HepG2 (cell line): ENCODE data around the gene CSNK1D. TPM values are rescaled to one million over a fixed set of nuclear protein-coding genes. Genes with fewer than 3 reads are reported as not detected.

Experiments used
- ETV6 ChIP-seq: sonication (generic); formaldehyde crosslinking; conservative IDR thresholded peaks from 2 replicates; pipeline ENCODE4 v1.4.0; 2020; ENCODE audit warnings: missing genetic modification reagents
- GTF3A ChIP-seq: sonication (generic); formaldehyde crosslinking; conservative IDR thresholded peaks from 2 replicates; pipeline ENCODE4 v1.4.0; 2020; ENCODE audit warnings: mild to moderate bottlenecking, missing genetic modification reagents
- HDAC2 ChIP-seq: sonication (generic); formaldehyde crosslinking; IDR thresholded peaks from 2 replicates; pipeline ENCODE4 v1.4.0; 2020; ENCODE audit warnings: missing genetic modification reagents
- KDM6A ChIP-seq: IDR thresholded peaks from 2 replicates; pipeline ENCODE4 v1.6.1; 2016; ENCODE audit warnings: low read depth
- NONO ChIP-seq, 2 experiments: fragments of 450-650 bp in 1 of 2; sonication (generic) in 1 of 2; formaldehyde crosslinking in 1 of 2; IDR thresholded peaks in 1 of 2; conservative IDR thresholded peaks in 1 of 2; 2 replicates each; pipeline versions ENCODE4 v1.6.1 to v1.8.0; 2017 to 2022; ENCODE audit warnings: mild to moderate bottlenecking in 1 of 2, missing genetic modification reagents in 1 of 2, moderate library complexity in 1 of 2
- SALL2 ChIP-seq: sonication (generic); formaldehyde crosslinking; IDR thresholded peaks from 2 replicates; pipeline ENCODE4 v1.8.1; 2023; ENCODE audit warnings: mild to moderate bottlenecking, missing genetic modification reagents, inconsistent platforms
- ZNF207 ChIP-seq: fragments of 450-650 bp; IDR thresholded peaks from 2 replicates; pipeline ENCODE4 v1.6.1; 2016; ENCODE audit warnings: antibody characterized with exemption, borderline replicate concordance
- ZNF335 ChIP-seq: sonication (generic); formaldehyde crosslinking; IDR thresholded peaks from 2 replicates; pipeline ENCODE4 v1.4.0; 2020; ENCODE audit warnings: missing genetic modification reagents
- ZNF543 ChIP-seq: sonication (generic); formaldehyde crosslinking; IDR thresholded peaks from 2 replicates; pipeline ENCODE4 v1.4.0; 2020; ENCODE audit warnings: mild to moderate bottlenecking, missing genetic modification reagents
- ZNF678 ChIP-seq: sonication (generic); formaldehyde crosslinking; IDR thresholded peaks from 2 replicates; pipeline ENCODE4 v1.4.0; 2020; ENCODE audit warnings: mild to moderate bottlenecking, missing genetic modification reagents
- ZNF747 ChIP-seq: sonication (generic); formaldehyde crosslinking; IDR thresholded peaks from 2 replicates; pipeline ENCODE4 v1.8.1; 2023; ENCODE audit warnings: missing genetic modification reagents, mild to moderate bottlenecking, borderline replicate concordance
- polyA plus RNA-seq, 8 experiments: library from polyadenylated mRNA; depleted of rRNA in 3 of 8; stranded (reverse) in 7 of 8; unstranded in 1 of 8; fragments of >200 nt; fragmentation: Illumina TruSeq in 4 of 8; extraction: Trizol in 4 of 8; gene quantifications; 2 replicates each; pipeline versions ENCODE4 v1.2.1 to v1.2.3, GENCODE V29; 2011 to 2016; ENCODE audit warnings: low read depth in 4 of 8, missing spikeins in 1 of 8, mixed read lengths in 1 of 8; ENCODE audit not compliant: insufficient read depth in 1 of 8
- total RNA-seq, 5 experiments: library from RNA; depleted of rRNA; stranded (reverse); fragments of >200 nt; fragmentation: Illumina TruSeq; extraction: Trizol; gene quantifications; 2 replicates each; pipeline ENCODE4 v1.2.3, GENCODE V29; 2016; ENCODE audit warnings: low read depth in 1 of 5
- TF ChIP-seq, protein P1 (sequence below): sonication (generic); formaldehyde crosslinking; IDR thresholded peaks from one replicate; pipeline ENCODE4 v1.5.1; 2020; ENCODE audit warnings: mild to moderate bottlenecking, missing genetic modification reagents; ENCODE audit errors: not compliant biosample characterization
- TF ChIP-seq, protein P2 (sequence below): sonication (generic); formaldehyde crosslinking; IDR thresholded peaks from 2 replicates; pipeline ENCODE4 v1.4.0; 2020; ENCODE audit warnings: missing genetic modification reagents
- TF ChIP-seq, protein P3 (sequence below): sonication (generic); formaldehyde crosslinking; IDR thresholded peaks from 2 replicates; pipeline ENCODE4 v1.5.1; 2020; ENCODE audit warnings: mild to moderate bottlenecking, missing genetic modification reagents, moderate library complexity

Gene CSNK1D
- total and polyA plus RNA-seq, 2 of the 13 experiments (the other 11 are each of a cell fraction or from before 2014, with no cell fraction given), result 31.5 to 128 TPM

DNA sequence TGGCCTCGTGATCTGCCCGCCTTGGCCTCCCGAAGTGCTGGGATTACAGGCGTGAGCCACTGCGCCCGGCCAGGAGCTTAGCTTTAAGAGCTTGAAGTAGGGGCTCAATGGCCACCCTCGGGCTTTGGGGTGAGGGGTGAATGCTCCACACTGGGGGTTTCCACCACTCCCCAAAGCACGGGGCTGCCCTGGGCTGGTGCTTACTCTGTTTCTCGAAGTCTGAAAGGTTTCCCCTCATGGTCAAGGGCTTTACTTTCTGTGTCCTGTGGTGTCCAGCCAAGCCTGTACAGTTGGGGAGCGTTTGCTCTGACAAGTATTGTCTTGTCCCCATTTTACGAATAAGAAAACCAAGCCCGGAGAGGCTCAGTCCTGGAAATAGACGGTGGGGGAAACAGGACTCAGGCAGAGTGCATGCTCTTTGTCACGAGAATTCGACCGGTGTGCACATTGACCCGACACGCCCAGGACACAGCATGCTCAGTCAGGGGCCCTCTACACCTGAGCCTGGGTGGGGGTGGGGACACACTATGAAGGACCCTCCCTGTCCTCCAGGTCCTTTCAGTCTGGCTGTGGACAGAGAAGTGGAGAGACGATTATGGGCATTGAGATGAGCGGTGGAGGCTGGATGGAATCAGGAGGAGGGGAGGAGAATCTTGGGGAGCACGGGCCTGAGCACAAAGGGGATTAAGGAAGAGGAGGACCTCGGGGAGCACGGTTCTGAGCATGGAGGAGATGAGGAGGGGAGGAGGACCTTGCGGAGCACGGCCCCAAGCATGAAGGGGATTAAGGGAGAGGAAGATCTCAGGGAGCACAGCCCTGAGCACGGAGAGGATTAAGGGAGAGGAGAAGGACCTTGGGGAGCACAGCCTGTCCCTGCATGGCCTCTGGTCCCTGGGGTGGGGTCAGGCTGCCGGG, 36.4 kb upstream of the CSNK1D start (continued):
- TF ChIP-seq, protein P1, sequence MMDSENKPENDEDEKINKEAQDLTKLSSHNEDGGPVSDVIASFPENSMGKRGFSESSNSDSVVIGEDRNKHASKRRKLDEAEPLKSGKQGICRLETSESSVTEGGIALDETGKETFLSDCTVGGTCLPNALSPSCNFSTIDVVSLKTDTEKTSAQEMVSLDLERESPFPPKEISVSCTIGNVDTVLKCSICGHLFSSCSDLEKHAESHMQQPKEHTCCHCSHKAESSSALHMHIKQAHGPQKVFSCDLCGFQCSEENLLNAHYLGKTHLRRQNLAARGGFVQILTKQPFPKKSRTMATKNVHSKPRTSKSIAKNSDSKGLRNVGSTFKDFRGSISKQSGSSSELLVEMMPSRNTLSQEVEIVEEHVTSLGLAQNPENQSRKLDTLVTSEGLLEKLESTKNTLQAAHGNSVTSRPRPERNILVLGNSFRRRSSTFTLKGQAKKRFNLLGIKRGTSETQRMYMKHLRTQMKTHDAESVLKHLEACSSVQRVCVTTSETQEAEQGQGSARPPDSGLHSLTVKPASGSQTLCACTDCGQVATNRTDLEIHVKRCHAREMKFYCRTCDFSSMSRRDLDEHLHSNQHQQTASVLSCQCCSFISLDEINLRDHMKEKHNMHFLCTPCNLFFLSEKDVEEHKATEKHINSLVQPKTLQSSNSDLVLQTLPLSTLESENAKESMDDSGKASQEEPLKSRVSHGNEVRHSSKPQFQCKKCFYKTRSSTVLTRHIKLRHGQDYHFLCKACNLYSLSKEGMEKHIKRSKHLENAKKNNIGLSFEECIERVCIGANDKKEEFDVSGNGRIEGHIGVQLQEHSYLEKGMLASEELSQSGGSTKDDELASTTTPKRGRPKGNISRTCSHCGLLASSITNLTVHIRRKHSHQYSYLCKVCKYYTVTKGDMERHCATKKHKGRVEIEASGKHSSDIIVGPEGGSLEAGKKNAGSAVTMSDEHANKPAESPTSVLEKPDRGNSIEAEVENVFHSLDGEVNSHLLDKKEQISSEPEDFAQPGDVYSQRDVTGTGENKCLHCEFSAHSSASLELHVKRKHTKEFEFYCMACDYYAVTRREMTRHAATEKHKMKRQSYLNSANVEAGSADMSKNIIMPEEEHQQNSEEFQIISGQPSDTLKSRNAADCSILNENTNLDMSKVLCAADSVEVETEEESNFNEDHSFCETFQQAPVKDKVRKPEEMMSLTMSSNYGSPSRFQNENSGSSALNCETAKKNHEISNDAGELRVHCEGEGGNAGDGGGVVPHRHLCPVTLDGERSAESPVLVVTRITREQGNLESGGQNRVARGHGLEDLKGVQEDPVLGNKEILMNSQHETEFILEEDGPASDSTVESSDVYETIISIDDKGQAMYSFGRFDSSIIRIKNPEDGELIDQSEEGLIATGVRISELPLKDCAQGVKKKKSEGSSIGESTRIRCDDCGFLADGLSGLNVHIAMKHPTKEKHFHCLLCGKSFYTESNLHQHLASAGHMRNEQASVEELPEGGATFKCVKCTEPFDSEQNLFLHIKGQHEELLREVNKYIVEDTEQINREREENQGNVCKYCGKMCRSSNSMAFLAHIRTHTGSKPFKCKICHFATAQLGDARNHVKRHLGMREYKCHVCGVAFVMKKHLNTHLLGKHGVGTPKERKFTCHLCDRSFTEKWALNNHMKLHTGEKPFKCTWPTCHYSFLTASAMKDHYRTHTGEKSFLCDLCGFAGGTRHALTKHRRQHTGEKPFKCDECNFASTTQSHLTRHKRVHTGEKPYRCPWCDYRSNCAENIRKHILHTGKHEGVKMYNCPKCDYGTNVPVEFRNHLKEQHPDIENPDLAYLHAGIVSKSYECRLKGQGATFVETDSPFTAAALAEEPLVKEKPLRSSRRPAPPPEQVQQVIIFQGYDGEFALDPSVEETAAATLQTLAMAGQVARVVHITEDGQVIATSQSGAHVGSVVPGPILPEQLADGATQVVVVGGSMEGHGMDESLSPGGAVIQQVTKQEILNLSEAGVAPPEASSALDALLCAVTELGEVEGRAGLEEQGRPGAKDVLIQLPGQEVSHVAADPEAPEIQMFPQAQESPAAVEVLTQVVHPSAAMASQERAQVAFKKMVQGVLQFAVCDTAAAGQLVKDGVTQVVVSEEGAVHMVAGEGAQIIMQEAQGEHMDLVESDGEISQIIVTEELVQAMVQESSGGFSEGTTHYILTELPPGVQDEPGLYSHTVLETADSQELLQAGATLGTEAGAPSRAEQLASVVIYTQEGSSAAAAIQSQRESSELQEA, result no peak
- TF ChIP-seq HDAC2 (CRISPR knock-in tag), result peak; percentile 32; the same call in 1 of the 2 replicates
- TF ChIP-seq, protein P2, sequence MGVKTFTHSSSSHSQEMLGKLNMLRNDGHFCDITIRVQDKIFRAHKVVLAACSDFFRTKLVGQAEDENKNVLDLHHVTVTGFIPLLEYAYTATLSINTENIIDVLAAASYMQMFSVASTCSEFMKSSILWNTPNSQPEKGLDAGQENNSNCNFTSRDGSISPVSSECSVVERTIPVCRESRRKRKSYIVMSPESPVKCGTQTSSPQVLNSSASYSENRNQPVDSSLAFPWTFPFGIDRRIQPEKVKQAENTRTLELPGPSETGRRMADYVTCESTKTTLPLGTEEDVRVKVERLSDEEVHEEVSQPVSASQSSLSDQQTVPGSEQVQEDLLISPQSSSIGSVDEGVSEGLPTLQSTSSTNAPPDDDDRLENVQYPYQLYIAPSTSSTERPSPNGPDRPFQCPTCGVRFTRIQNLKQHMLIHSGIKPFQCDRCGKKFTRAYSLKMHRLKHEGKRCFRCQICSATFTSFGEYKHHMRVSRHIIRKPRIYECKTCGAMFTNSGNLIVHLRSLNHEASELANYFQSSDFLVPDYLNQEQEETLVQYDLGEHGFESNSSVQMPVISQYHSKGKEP (CRISPR knock-in tag), result no peak
- no peak; the same call in 1 of the 2 replicates for TF ChIP-seq ZNF747 (CRISPR knock-in tag)
- TF ChIP-seq ETV6, result no peak
- no peak for TF ChIP-seq NONO (IDR thresholded peaks at IDR 0.05)
- peak; percentile 92 for TF ChIP-seq NONO (CRISPR knock-in tag; conservative IDR thresholded peaks at IDR 0.05)
- TF ChIP-seq ZNF207, result no peak
- TF ChIP-seq, protein P3, sequence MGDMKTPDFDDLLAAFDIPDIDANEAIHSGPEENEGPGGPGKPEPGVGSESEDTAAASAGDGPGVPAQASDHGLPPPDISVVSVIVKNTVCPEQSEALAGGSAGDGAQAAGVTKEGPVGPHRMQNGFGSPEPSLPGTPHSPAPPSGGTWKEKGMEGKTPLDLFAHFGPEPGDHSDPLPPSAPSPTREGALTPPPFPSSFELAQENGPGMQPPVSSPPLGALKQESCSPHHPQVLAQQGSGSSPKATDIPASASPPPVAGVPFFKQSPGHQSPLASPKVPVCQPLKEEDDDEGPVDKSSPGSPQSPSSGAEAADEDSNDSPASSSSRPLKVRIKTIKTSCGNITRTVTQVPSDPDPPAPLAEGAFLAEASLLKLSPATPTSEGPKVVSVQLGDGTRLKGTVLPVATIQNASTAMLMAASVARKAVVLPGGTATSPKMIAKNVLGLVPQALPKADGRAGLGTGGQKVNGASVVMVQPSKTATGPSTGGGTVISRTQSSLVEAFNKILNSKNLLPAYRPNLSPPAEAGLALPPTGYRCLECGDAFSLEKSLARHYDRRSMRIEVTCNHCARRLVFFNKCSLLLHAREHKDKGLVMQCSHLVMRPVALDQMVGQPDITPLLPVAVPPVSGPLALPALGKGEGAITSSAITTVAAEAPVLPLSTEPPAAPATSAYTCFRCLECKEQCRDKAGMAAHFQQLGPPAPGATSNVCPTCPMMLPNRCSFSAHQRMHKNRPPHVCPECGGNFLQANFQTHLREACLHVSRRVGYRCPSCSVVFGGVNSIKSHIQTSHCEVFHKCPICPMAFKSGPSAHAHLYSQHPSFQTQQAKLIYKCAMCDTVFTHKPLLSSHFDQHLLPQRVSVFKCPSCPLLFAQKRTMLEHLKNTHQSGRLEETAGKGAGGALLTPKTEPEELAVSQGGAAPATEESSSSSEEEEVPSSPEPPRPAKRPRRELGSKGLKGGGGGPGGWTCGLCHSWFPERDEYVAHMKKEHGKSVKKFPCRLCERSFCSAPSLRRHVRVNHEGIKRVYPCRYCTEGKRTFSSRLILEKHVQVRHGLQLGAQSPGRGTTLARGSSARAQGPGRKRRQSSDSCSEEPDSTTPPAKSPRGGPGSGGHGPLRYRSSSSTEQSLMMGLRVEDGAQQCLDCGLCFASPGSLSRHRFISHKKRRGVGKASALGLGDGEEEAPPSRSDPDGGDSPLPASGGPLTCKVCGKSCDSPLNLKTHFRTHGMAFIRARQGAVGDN (CRISPR knock-in tag), result peak; percentile 94
- 0 out of 2 replicates have a peak, but pooled peaks have one; percentile 25 for TF ChIP-seq ZNF335
- no peak for TF ChIP-seq ZNF543 (CRISPR knock-in tag)
- TF ChIP-seq ZNF678 (CRISPR knock-in tag), result 0 out of 2 replicates have a peak, but pooled peaks have one; percentile 54
- peak; percentile 78 for TF ChIP-seq KDM6A (CRISPR knock-in tag)
- no peak for TF ChIP-seq GTF3A
- TF ChIP-seq SALL2, result no peak
